HG02610 (cell line): ENCODE results near the gene RBP7.
A peak's percentile ranks its signal among the peaks of the same experiment; 100 is the strongest.
"Not testable (repeated sequence)": the region's sequence is repeated elsewhere in the genome, so short reads cannot be mapped to it uniquely, and the experiment has no call there.

Source experiments
- ATAC-seq: cut with Tn5 transposase; IDR thresholded peaks from one replicate; pipeline ENCODE4 v1.9.1; 2021; ENCODE audit warnings: mild to moderate bottlenecking, moderate library complexity; ENCODE audit not compliant: unreplicated experiment

Gene RBP7

DNA sequence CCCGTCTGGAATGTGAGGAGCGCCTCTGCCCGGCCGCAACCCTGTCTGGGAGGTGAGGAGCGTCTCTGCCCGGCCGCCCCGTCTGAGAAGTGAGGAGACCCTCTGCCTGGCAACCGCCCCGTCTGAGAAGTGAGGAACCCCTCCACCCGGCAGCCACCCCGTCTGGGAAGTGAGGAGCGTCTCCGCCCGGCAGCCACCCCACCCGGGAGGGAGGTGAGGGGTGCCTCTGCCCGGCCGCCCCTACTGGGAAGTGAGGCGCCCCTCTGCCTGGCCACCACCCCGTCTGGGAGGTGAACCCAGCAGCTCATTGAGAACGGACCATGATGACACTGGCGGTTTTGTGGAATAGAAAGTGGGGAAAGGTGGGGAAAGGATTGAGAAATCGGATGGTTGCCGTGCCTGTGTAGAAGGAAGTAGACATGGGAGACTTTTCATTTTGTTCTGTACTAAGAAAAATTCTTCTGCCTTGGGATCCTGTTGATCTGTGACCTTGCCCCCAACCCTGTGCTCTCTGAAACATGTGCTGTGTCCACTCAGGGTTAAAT is 32.0 kb downstream of the RBP7 start:
- not testable (repeated sequence) for ATAC-seq

DNA sequence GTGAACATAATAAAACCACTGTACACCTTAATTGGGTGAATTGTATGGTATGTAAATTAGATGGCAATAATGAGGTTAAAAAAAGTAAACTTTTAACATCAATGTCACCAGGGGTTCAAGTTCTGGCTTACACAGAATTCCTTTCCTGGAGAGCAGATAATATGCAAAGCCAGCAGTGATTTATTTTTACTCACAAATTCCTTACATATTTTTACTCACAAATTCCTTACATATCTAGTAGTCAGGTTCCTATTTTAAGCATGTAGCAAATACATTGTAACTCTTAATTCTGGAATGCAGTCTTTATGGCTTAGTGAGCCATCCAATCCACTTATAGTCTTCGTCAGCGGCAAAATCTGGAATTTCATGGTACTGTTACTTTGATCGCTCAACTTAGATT is 34.4 kb downstream of the RBP7 start:
- no peak for ATAC-seq

DNA sequence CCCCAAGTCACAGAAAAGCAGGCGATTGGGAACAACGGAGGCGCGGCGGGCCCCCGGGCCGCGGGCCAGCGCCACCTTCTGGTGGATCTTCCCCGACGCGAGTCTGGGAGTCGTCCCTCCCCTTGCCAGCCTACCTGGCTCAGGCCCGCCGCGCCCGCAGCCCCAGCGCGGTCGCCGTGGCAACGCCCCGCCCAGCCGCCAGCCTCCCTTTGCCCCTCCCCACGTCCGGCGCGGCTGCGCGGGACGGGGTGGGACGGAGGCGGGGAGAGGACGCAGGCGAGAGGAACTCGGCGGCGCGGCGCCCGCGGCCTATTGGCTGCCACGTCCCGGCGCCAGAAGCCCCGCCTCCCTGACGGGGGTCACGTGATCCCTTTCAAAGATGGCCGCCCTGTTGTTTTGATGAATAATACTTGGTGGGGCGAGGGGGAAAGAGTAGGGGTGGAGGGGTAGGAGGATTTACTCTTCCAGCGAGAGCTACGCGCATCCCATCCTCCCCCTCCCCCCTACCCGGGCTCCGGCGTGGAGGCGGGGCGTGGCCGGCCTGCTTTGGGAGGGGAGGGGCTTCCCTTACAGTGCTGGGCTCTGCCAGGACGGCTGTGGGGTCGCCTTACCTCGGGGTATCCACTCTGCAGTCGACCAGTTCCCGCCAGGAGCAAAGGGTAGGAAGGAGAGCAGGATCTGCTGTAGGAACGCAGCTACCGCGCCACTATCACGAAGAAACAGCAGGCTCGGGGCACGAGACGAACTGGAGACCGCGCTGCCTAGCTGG is 35.7 kb downstream of the RBP7 start, which contains the start of gene UBE4B:
Gene UBE4B (plus strand): TSS at position 369 of the 769 bp plus-strand sequence. CDS start 713 bp downstream, outside the sequence.
- ATAC-seq = peak; percentile 97

DNA sequence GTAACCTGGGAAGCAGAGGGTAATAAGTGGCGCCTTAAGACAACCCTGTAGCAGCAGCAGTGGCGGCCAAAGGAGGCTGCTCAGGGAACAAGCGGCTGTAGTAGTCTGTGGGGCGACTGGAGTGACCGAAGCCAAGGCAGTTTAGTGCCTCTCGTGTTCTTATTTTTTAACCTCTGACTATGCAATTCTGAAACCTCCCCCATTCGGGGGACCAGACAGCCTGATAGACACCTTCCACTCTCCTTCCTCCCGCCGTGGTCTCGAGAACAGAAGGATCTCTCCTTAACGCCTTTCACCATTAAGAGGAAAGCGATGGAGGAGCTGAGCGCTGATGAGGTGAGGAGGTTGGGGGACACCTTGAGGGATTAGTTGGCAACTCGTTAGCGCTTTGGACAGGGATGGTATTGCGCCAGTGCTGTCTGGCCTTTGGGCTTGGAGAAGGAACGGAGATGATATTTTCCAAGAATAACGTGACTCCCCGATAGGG is 36.4 kb downstream of the RBP7 start:
- ATAC-seq = peak; percentile 7

DNA sequence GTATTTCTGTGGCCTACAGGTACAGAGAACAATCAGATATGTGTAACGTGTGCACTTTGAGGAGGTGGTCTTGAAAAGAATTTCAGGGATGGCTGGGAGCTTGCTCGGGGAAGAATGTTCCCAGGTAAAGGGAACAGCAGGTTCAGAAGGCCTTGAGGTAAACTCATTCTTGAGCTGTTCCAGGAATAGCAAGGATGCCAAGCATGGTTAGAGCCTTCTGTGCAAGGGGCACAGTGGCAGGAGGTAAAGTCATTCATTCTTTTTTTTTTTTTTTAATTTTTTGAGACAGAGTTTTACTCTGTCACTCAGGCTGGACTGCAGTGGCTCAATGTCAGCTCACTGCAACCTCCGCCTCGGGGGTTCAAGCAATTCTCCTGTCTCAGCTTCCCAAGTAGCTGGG is 45.7 kb downstream of the RBP7 start:
- no peak for ATAC-seq

DNA sequence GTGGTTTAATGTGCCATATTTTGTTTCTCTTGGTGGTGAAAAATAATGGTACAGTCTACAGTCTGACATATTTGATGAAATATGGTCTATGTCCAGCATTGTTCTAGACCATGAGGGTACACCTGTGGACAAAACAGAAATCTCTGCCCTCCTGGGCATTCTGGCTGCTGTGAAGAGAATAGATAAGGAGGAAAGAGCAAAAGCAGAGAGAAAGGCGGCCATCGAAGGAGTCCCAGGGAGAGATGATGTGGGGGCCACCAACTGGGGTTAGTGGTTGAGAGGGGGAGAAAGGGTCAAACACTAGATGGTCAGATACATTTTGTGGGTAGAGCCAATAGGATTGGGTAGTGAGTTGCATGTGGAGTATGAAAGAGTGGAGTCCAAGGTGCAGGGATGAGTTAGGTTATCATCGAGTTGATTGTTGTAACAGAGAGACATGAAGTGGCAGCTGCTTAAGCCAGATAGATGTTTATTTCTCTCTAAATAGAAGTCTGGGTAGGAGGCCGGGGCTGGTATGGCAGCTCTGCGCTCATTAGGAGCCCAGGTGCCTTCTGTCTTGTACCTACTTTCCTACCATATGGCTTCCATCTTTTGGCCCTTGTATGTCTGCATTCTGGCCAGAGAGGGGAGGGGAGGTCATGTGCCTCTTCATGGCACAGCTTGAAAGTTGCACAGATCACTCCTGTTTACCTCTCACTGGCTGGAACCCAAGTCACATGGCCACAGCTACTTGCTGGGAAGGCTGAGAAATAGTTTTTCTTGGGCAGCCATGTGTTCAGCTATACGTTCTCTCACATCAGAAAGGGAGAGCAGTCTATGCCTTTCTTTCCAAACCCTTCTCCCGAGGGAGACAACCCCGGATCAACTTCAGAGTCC is 48.7 kb downstream of the RBP7 start:
- no peak for ATAC-seq

DNA sequence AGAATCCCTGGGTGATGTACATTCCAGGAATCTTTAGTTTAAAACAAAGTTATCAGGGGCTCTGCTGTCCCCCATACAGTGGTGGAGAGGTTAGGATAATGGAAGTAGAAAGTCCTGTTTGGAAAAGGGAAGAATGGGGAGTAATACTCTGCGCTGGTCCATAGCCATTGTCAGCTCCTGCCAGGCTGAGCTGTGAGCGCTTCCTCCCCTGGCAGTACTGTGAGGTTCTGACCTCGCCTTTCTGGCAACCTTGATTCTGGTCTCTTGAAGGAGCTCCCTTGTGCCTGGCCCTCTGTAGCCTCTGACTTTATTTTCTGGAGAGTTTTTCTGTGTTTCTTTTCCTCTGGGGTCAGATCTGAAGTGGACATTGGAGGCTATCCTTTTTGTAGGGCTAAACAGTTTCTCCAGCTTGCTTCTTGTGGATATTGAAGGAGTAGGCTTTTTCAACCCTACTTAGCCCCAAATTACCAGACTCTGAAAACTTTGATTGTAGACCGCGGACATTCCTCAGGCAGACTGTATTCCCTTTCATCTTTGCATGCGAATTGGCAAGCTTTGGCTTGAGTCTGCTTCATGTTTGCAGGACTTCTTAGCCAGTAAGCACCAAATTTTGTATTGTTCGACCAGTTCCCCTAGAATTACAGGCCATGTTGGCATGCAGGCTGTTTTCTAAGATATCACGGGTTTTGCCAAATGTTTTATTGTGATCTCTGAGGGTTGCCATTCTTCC is 49.5 kb downstream of the RBP7 start:
- no peak for ATAC-seq

DNA sequence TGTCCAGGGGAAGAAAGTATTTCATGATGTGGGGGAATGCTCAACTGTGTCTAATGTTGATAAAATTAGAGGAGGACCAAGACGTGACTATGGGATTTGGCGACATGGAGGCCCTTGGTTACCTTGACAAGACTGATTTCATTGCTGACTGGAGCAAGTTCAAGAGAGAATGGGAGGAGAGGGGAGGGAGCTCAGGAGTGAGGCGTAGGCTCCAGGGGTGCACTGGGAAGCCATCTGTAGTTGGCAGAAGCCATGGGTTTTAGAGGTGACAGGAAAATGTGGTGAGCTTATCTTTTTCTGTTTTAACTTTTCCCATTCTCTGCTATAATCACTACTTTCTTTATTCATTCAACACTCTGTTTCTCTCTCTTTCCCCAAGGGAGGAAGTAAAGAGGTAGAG is 51.6 kb downstream of the RBP7 start:
- ATAC-seq = no peak

DNA sequence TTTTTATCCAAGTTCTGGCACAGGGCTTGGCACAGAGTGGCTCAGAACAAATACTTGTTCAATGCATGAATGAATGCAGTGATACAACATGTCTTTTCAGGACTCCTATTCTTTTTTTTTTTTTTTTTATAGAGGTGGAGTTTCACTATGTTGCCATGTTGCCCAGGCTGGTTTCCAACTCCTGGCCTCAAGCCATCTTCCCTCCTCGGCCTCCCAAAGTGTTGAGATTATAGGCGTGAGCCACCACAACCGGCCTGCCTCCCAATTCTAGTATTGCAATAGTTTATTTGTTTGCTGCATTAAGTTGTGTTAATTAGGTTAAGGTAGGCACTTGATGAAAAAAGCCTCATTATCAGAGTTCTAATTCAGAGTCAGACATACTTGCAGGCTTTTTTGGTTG is 53.6 kb downstream of the RBP7 start:
- ATAC-seq = no peak

DNA sequence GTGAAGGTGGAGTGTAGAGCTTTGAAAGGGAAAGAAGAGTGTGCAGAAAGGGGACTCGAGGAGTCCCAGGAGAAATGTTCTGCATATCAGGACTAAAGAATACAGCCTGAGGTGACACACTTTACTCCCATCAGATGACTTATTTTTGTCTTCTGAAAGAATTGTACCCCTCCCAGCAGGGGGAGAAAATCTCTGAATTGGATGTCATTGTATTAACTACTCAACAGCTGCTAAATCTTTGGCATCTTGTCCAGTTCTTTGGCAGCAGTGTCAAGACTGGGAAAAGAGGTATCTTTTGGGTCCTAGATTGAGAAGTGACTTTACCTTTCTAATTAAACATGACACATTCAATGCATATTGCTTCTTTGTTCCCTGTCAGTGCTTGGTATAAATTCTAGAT is 54.6 kb downstream of the RBP7 start:
- ATAC-seq = no peak

DNA sequence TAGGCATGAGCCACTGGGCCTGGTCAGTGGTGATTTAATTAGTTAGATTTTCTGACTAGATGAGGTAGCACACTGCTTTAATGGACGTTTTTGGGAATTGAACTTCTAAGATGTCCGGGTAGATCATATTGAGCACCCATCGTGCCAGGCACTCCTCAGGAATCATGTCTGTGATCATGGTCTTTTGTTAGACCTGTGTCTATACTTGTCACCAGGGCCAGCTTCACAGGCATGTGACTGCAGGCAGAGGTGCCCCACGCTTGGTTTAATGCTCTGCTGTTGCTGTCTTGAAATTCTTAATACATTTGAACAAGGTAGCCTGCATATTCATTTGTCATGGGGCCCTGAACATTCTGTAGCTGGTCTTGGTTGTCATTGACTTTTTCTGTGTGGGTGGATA is 55.3 kb downstream of the RBP7 start:
- ATAC-seq = no peak

DNA sequence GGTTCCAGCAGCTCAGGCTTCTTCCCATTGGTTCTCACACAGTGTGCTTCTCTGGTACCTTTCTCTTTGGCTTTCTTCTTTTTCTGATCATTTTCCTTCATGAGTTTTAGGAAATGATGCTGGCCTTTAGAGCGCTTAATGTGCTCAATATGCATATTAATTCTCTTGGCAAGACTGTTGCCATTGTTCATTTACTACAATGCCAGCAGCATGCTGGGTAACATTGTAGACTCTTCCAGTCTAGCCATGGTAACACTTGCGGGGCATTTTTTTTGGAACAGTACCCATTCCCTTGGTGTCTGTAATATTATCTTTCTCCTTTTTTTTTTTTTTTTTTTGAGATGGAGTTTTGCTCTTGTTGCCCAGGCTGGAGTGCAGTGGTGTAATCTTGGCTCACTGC is 57.4 kb downstream of the RBP7 start:
- ATAC-seq = no peak

DNA sequence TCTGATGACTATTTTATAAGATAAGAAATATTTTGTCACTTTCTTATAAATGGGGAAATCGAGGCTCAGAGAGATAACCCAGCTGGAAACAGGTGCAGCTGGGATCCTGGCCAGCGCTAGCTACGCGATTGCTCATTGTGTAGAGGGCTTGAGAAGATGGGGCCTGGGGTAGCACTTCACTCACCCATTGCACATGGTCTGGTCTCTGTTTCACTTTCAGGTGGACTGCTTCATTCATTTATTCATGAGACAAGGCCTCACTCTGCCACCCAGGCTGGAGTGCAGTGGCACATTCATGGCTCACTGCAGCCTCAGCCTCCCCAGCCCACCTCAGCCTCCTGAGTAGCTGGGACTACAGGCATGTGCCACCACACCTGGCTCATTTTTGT is 59.6 kb downstream of the RBP7 start:
- no peak for ATAC-seq

DNA sequence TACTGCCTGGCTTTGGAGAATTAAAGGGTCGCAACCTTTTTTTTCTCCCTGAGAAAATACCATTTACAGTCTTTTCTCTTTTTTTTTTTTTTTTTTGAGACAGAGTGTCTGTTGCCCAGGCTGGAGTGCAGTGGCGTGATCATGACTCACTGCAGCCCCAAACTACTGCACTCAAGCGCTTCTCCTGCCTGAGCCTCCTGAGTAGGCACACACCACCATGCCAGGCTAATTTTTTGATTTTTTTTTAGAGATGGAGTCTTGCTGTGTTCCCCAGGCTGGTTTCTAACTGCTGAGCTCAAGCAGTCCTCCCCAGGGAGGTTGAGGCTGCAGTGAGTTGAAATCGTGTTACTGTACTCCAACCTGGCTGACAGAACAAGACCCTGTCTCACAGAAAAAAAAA is 60.3 kb downstream of the RBP7 start:
- ATAC-seq = no peak

DNA sequence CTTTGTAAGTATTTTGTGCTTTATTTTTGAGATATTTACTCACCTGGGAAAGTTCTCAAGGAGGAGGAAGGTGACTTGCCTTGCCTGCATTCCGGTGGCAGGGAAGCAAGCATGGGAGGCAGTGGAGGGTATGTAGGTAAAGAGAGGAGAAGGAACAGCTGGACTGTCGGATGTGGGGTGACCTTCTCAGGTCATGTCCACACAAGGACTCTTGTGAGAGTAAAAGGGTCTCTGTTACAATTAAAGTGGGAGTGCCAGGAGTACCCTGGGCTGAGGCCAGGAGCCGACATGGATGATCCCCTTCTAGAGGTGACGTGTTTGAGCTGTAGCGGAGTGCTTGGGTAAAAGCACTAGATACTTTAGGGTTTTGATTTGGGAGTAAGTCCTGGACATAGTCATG is 60.8 kb downstream of the RBP7 start:
- ATAC-seq = no peak

DNA sequence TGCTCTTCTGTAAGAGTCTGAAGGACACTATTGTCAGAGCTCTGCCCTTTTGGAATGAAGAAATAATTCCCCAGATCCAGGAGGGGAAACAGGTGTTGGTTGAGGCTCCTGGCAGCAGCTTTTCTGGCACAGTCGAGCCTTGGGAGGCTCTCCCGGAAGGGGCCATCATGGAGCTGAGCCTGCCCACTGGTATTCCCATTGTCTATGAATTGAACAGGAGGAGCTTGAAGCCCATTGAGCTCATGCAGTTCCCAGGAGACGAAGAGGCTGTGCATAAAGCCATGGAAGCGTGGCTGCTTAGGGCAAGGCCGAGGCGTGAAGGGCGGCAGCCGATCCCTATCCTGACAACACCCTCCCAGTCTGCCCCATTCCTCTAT is 62.3 kb downstream of the RBP7 start:
- ATAC-seq = no peak

DNA sequence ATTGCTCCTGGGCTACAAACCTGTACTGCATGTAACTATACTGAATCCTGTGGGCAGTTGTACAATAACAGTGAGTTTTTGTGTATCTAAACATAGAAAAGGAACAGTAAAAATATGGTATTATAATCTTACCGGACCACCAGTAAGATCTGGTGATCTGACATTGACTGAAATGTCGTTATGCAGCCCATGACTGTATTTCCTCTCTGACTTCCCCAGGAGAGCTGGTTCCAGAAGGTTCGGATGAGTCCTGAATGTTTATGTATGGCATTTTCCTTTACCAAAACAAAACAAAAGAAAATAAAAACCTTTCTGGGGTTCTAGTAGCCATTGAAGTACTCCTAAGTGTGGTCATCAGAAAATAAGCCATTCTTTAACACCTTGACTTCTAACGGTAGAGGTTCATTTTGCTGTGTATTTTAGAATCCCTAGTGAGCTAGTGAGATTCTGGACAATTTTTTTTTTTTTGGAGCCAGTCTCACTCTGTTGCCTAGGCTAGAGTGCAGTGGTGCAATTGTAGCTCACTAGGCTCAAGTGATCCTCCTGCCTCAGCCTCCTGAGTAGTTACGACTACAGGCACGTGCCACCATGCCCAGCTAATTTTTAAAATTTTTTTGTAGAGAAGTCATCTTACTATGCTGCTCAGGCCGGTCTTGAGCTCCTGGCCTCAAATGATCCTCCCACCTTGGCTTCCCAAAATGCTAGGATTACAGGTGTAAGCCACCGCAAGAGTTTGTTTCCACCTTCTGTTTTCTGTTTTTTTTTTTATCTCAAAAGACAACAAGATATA is 63.5 kb downstream of the RBP7 start:
- no peak for ATAC-seq

DNA sequence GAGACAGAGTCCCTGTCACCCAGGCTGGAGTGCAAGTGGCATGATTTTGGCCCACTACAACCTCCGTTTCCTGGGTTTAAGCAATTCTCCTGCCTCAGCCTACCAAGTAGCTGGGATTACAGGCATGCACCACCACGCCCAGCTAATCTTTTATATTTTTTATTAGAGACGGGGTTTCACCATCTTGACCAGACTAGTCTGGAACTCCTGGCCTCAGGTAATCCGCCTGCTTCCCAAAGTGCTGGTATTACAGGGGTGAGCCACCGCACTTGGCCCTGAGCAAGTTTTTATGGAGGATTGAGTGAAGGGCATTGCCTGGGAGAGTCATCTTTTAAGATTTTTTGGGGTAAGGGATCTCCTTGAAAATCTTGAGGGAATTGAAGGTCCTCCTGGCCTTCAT is 64.2 kb downstream of the RBP7 start:
- ATAC-seq = no peak

DNA sequence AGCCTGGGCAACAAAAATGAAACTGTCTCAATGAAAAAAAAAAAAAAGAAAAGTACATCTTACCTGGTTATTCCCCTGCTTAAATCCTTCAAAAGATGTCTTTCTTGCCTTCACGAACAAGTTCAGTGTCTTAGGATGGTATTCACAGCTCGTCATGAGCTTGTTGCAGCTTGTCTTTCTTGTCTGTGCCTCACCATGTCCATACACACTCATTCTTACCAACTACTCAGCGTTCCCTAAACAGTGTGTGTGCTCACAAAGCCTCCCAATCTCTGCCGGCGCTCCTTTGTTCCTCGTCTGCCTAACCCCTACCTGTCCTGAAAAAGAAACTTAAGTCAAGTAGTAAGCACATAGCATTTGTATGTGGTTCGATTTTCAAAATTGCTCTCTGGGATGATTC is 66.8 kb downstream of the RBP7 start:
- no peak for ATAC-seq
